BJ (cell line): Measurements from ENCODE around the gene PIM1. TPM values are rescaled to one million over a fixed set of nuclear protein-coding genes. Genes with fewer than 3 reads are reported as not detected.
"Not testable (repeated sequence)": the region's sequence is repeated elsewhere in the genome, so short reads cannot be mapped to it uniquely, and the experiment has no call there.

Experiments
- CTCF ChIA-PET: fragments of 350-600 bp; formaldehyde crosslinking; extraction: SDS; loops from one replicate; lab custom pipeline; 2021; ENCODE audit warnings: antibody characterized with exemption, inconsistent platforms; lab: Yijun Ruan, JAX
- POLR2A ChIA-PET: fragments of 300-600 bp; sonication (Branson Sonifier 250); formaldehyde crosslinking; extraction: SDS; loops from one replicate; lab custom pipeline; 2021; ENCODE audit warnings: antibody characterized with exemption; lab: Charles Lee
- DNase-seq: peaks from one replicate; pipeline ENCODE4 v3.0.0-alpha.2; 2011; ENCODE audit warnings: low read depth
- H3K27me3 ChIP-seq: 2 replicates; pipeline ENCODE4 v1.6.0; 2011; ENCODE audit warnings: low read length; ENCODE audit not compliant: control insufficient read depth, insufficient read depth
- H3K36me3 ChIP-seq: 2 replicates; pipeline ENCODE4 v1.5.1; 2011; ENCODE audit warnings: low read length; ENCODE audit not compliant: control insufficient read depth, insufficient read depth
- H3K4me3 ChIP-seq: 2 replicates; pipeline ENCODE4 v1.5.1; 2011; ENCODE audit warnings: low read depth, mild to moderate bottlenecking, control low read depth, low read length
- CTCF ChIP-seq: IDR thresholded peaks from 2 replicates; pipeline ENCODE4 v1.5.1; 2011; ENCODE audit warnings: low read depth, mild to moderate bottlenecking, control low read depth, inconsistent platforms, low read length, moderate library complexity; ENCODE audit not compliant: insufficient read depth
- polyA plus RNA-seq: library from polyadenylated mRNA; depleted of rRNA; stranded (reverse); fragments of >200 nt; gene quantifications from 2 replicates; pipeline ENCODE4 v1.2.3, GENCODE V29; 2011

PIM1 gene
- polyA plus RNA-seq, 1 experiment: 20.7 TPM

DNA sequence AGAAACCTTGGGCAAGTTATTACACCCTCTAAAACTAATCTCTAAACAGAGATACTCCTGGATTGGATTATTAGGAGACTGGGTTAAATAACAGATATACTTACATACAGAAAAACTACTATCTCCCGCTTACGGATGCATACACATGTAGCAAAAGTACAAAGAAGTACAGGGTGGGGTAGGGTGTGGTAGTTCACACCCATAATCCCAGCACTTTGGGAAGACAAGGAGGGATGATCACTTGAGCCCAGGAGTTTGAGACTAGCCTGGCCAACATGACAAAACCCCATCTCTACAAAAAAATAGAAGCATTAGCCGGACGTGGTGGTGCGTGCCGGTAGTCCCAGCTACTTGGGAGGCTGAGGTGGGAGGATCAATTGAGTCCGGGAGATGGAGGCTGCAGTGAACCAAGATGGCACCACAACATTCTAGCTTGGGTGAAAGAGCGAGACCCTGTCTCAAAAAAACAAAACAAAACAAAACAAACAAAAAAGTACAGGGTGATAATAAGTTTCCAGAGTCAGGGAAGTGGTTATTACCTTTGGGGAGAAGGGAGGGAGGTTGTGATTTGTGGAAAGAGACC, 8.1 kb downstream of the PIM1 start:
- ChIA-PET POLR2A (no interaction called here), CTCF (interaction anchor here (1.5 to 4.2 kb wide), 2 partner anchors 127 to 419 kb away, joined by 4 to 34 read pairs; no protein-coding TSS in a partner anchor)
- no peak overlapping the region for H3K4me3 ChIP-seq
- DNase-seq: no peak
- TF ChIP-seq CTCF: no peak
- H3K27me3 ChIP-seq: no peaks in the 10 kb centered on the region
- peaks cover 16% of the 10 kb centered on the region for H3K36me3 ChIP-seq

DNA sequence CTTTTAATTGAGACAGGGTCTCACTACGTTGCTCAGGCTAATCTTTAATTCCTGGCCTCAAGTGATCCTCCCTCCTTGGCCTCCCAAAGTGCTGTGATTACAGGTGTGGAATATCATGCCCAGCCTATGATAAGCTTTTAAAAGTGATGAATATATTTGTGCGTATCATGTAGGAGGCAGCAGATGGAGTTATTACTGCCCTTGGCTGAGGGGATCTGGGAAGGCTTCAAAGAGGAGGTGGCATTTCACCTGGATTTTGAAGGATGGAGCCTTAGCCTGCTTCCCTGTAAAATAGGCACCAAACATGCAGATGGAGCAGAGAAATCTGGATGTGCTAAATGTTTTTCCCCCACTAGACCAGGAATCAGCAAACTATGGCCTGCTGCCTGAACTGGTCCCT, 10.1 kb downstream of the PIM1 start:
- no peak for DNase-seq
- peaks cover under 1% of the 10 kb centered on the region for H3K36me3 ChIP-seq
- TF ChIP-seq CTCF: no peak
- ChIA-PET CTCF (interaction anchor here (0.6 to 1.6 kb wide), 5 partner anchors 8 to 158 kb away, joined by 3 to 6 read pairs (median 4); no protein-coding TSS in a partner anchor), POLR2A (no interaction called here)
- H3K4me3 ChIP-seq: no peak overlapping the region
- no peaks in the 10 kb centered on the region for H3K27me3 ChIP-seq

- POLR2A ChIA-PET, H3K4me3 ChIP-seq, H3K27me3 ChIP-seq, H3K36me3 ChIP-seq, DNase-seq: not testable (repeated sequence)
- CTCF ChIA-PET: interaction anchor here (0.6 to 1.6 kb wide), 5 partner anchors 8 to 275 kb away, joined by 3 to 6 read pairs (median 4); no protein-coding TSS in a partner anchor
Observed at GRCh38 chr6:37180610-37181009, 10.7 kb downstream of the PIM1 start.

DNA sequence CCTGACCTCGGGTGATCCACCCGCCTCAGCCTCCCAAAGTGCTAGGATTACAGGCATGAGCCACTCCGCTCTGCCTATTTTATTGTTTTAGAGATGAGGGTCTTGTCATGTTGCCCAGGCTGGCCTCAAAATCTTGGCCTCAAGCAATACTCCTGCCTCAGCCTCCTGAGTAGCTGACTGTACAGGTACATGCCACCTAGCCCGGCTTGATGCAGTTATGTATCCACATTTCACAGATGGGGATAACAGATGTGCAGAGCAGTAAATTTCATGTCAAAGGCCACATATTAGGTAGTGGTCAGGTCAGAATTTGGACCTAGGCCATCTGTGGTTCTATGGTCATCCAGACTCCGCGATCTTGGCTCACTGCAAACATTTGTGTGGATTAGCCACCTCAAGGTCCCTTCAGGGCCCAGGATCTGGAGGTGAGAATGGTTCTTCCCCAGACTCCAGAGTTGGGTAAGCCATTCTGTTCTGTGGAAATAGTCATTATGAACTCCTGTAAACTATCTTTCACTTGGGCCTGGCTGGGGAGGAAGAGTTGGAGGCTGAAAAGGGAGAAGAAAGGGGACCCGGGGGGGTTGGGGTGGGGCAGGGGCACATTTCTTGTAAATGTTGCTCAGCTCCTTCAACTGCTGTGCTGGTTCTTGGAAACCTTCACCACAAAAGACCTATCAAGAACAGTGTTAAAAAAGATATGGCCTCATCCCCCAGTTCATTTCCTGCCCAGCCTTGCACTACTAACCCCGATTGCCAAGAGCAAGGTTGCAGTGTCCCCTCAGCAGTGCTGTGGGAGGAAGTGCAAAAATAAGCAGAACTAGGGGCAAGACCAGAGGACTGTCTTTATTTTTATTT, 13.0 kb downstream of the PIM1 start:
- H3K4me3 ChIP-seq: no peak overlapping the region
- H3K36me3 ChIP-seq: no peaks in the 10 kb centered on the region
- POLR2A ChIA-PET: no interaction called here
- DNase-seq: no peak
- TF ChIP-seq CTCF: no peak
- H3K27me3 ChIP-seq: no peaks in the 10 kb centered on the region; the same call in 1 of the 2 replicates
- CTCF ChIA-PET: interaction anchor here (0.7 to 1.9 kb wide), 3 partner anchors 27 to 131 kb away, joined by 3 to 9 read pairs (median 3); no protein-coding TSS in a partner anchor

DNA sequence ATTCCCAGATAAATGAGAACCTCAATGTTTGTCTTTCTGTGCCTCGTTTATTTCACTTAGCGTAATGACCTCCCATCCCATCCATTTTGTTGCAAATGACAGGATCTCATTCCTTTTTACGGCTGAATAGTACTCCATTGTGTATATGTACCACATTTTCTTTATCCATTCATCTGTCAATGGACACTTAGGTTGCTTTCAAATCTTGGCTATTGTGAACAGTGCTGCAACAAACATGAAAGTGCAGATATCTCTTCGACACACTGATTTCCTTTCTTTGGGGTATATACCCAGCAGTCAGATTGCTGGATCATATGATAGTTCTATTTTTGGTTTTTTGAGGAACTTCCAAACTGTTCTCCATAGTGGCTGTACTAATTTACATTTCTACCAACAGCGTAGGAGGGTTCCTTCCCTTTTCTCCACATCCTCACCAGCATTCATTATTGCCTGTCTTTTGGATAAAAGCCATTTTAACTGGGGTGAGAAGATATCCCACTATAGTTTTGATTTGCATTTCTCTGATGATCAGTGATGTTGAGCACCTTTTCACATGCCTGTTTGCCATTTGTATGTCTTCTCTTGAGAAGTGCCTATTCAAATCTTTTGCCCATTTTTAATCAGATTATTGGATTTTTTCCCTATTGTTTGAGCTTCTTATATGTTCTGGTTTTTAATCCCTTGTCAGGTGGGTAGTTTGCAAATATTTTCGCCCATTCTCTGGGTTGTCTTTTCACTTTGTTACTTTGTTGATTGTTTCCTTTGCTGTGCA, 16.2 kb downstream of the PIM1 start:
- H3K36me3 ChIP-seq, H3K4me3 ChIP-seq, DNase-seq, POLR2A ChIA-PET, H3K27me3 ChIP-seq: not testable (repeated sequence)
- CTCF ChIA-PET: interaction anchor here (1.5 to 4.5 kb wide), 2 partner anchors 23 to 168 kb away, joined by 5 to 27 read pairs; no protein-coding TSS in a partner anchor
